B cell (primary cell): ENCODE data around the gene ITFG1. TPM values are rescaled to one million over a fixed set of nuclear protein-coding genes. Genes with fewer than 3 reads are reported as not detected.
"Not testable (repeated sequence)": the region's sequence is repeated elsewhere in the genome, so short reads cannot be mapped to it uniquely, and the experiment has no call there.

Experiments used
- ATAC-seq: fragments of 200-7000 bp; cut with Tn5 transposase; one replicate; pipeline ENCODE4 v1.10.0; 2021; ENCODE audit warnings: low read depth, mild to moderate bottlenecking, moderate number of reproducible peaks, moderate library complexity
- CTCF ChIA-PET: fragments of 350-600 bp; sonication (Branson Sonifier 250); formaldehyde crosslinking; loops from one replicate; lab custom pipeline; 2021; ENCODE audit warnings: antibody characterized with exemption, inconsistent platforms; lab: Charles Lee
- POLR2A ChIA-PET: fragments of 350-600 bp; sonication (Branson Sonifier 250); formaldehyde crosslinking; loops from one replicate; lab custom pipeline; 2021; ENCODE audit warnings: antibody characterized with exemption; lab: Charles Lee
- DNase-seq: peaks from one replicate; pipeline ENCODE4 v3.0.0; 2013
- H2AFZ ChIP-seq: 2 replicates; pipeline ENCODE4 v1.6.1; 2012; ENCODE audit warnings: mild to moderate bottlenecking, low read depth, low read length; ENCODE audit not compliant: insufficient read depth, poor library complexity, severe bottlenecking
- H3K27ac ChIP-seq, 2 donors: 1 replicate in 1 of 2; 2 replicates in 1 of 2; pipeline ENCODE4 v1.5.1; 2012 to 2013; ENCODE audit warnings: low read length in 2 of 2, mild to moderate bottlenecking in 2 of 2, moderate library complexity in 1 of 2
- H3K27me3 ChIP-seq, 4 experiments: fragments of 200-600 bp in 1 of 4; sonication (generic) in 1 of 4; replicated peaks in 1 of 4; 1 replicate in 2 of 4; 2 replicates in 2 of 4; pipeline versions ENCODE4 v1.6.1 to v1.7.0; 2013 to 2016; ENCODE audit warnings: low read length in 3 of 4, mild to moderate bottlenecking in 2 of 4, mixed read lengths in 1 of 4, moderate library complexity in 1 of 4; ENCODE audit not compliant: insufficient read depth in 4 of 4, control insufficient read depth in 3 of 4; ENCODE audit errors: control extremely low read depth in 1 of 4
- H3K36me3 ChIP-seq, 2 experiments: replicated peaks in 1 of 2; 1 replicate in 1 of 2; 2 replicates in 1 of 2; pipeline versions ENCODE4 v1.6.1 to v1.7.1; 2013; ENCODE audit warnings: low read length in 1 of 2; ENCODE audit not compliant: insufficient read depth in 2 of 2, control insufficient read depth in 1 of 2; ENCODE audit errors: control extremely low read depth in 1 of 2, extremely low read depth in 1 of 2
- H3K4me1 ChIP-seq, 2 donors: fragments of 200-600 bp in 1 of 2; sonication (generic) in 1 of 2; 1 replicate in 1 of 2; 2 replicates in 1 of 2; pipeline versions ENCODE4 v1.5.1 to v1.6.1; 2013 to 2017; ENCODE audit warnings: low read length in 2 of 2; ENCODE audit not compliant: control insufficient read depth in 2 of 2, insufficient read depth in 2 of 2
- H3K4me2 ChIP-seq: replicated peaks from 2 replicates; pipeline ENCODE3; 2012; ENCODE audit warnings: mild to moderate bottlenecking, low read depth, low read length; ENCODE audit not compliant: poor library complexity, severe bottlenecking
- H3K4me3 ChIP-seq, 5 experiments: fragments of 200-600 bp in 1 of 5; sonication (generic) in 1 of 5; 1 replicate in 3 of 5; 2 replicates in 2 of 5; pipeline versions ENCODE4 v1.5.1 to v1.7.0; 2011 to 2016; ENCODE audit warnings: low read length in 4 of 5, mild to moderate bottlenecking in 4 of 5, low read depth in 2 of 5, control low read depth in 1 of 5, moderate library complexity in 1 of 5; ENCODE audit not compliant: insufficient read depth in 1 of 5; ENCODE audit errors: control extremely low read depth in 1 of 5, extremely low read depth in 1 of 5
- H3K79me2 ChIP-seq: fragments of 200-600 bp; sonication (generic); one replicate; pipeline ENCODE4 v1.6.0; 2016; ENCODE audit warnings: low read length; ENCODE audit not compliant: control insufficient read depth, insufficient read depth
- H3K9ac ChIP-seq: fragments of 200-600 bp; sonication (generic); 2 replicates; pipeline ENCODE4 v1.6.1; 2017; ENCODE audit warnings: mild to moderate bottlenecking, low read length, moderate library complexity
- H3K9me3 ChIP-seq, 3 donors: one replicate each; pipeline versions ENCODE4 v1.6.1 to v1.7.1; 2013; ENCODE audit warnings: low read length in 2 of 3; ENCODE audit not compliant: control insufficient read depth in 2 of 3, insufficient read depth in 1 of 3; ENCODE audit errors: control extremely low read depth in 1 of 3
- H4K20me1 ChIP-seq: 2 replicates; pipeline ENCODE4 v1.6.0; 2012; ENCODE audit warnings: mild to moderate bottlenecking, low read length; ENCODE audit not compliant: insufficient read depth, control insufficient read depth, poor library complexity, severe bottlenecking
- H3K27ac Mint-ChIP-seq: one replicate; pipeline ENCODE4 v1.8.0; 2021; ENCODE audit warnings: mixed read lengths
- H3K27me3 Mint-ChIP-seq: one replicate; pipeline ENCODE4 v1.8.0; 2021; ENCODE audit warnings: mixed read lengths
- H3K4me1 Mint-ChIP-seq: one replicate; pipeline ENCODE4 v1.8.0; 2021; ENCODE audit warnings: mixed read lengths
- H3K4me3 Mint-ChIP-seq: one replicate; pipeline ENCODE4 v1.8.0; 2021; ENCODE audit warnings: mixed read lengths
- H3K9me3 Mint-ChIP-seq: one replicate; pipeline ENCODE4 v1.8.0; 2022; ENCODE audit warnings: mixed read lengths; ENCODE audit not compliant: insufficient read depth
- CTCF ChIP-seq: fragments of 200-600 bp; IDR thresholded peaks from one replicate; pipeline ENCODE4 v1.8.0; 2022; ENCODE audit warnings: antibody characterized with exemption, mild to moderate bottlenecking
- EZH2 ChIP-seq: IDR thresholded peaks from 2 replicates; pipeline ENCODE4 v1.6.1; 2012; ENCODE audit warnings: borderline replicate concordance, low read depth, mild to moderate bottlenecking, moderate library complexity, low read length; ENCODE audit not compliant: insufficient read depth, poor library complexity, severe bottlenecking
- WGBS: methylation state at CpG from one replicate; pipeline ENCODE4 v1.1.5; 2013; ENCODE audit warnings: missing lambda C conversion rate; ENCODE audit not compliant: insufficient coverage; 5-methylcytosine and 5-hydroxymethylcytosine counted together
- intact Hi-C: fragments of 100-400 bp; cut with micrococcal nuclease; formaldehyde crosslinking; loops from one replicate; pipeline ENCODE4 v1.10.0; 2022
- polyA plus RNA-seq: library from polyadenylated mRNA; depleted of rRNA; stranded (reverse); fragments of >200 nt; gene quantifications from 2 replicates; pipeline ENCODE4 v1.2.3, GENCODE V29; 2012
- total RNA-seq, 2 donors: library from RNA; stranded (reverse); fragments of 120-200 nt in 1 of 2; gene quantifications; 1 replicate in 1 of 2; 2 replicates in 1 of 2; pipeline versions ENCODE4 v1.2.3 to v1.2.4, GENCODE V29; 2013 to 2022

The ITFG1 gene
- total and polyA plus RNA-seq, 2 donors (not counting 1 experiment from before 2014, with no cell fraction given): 9.7 to 40.4 TPM

DNA sequence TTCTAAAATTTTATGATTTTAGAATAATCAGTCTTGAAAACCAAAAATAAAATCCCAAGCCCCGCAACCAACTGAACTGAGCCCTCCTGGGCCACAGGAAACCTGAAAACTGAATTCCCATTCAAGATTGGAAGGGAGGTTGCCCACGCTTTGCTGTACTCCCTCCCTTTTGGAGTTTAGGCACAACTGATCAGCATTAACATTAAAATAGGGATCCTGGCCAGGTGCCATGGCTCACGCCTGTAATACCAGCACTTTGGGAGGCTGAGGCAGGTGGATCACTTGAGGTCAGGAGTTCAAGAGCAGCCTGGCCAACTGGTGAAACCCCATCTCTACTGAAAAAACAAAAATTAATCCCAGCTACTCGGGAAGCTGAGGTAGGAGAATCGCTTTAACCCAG is 264.4 kb downstream of the ITFG1 start:
- H3K36me3 ChIP-seq: peaks cover 0 to 2% of the 10 kb centered on the region in 2 experiments
- no peaks in the 10 kb centered on the region for H4K20me1 ChIP-seq
- no peak overlapping the region for H3K4me3 ChIP-seq
- WGBS: 97% methylated on average over 5 of the region's 5 CpGs
- Mint-ChIP-seq H3K27ac (no peak overlapping the region), H3K9me3 (peaks cover 2% of the 10 kb centered on the region), H3K4me3 (no peak overlapping the region), H3K27me3 (no peaks in the 10 kb centered on the region), H3K4me1 (no peaks in the 10 kb centered on the region)
- intact Hi-C loops: no loop called here
- no peak overlapping the region for H3K4me2 ChIP-seq
- no peak for TF ChIP-seq CTCF
- no peak for TF ChIP-seq EZH2
- H3K27ac ChIP-seq: no peak overlapping the region
- H3K79me2 ChIP-seq: no peaks in the 10 kb centered on the region
- ChIA-PET CTCF (no interaction called here), POLR2A (no interaction called here)
- no peak overlapping the region for H2AFZ ChIP-seq
- no peaks in the 10 kb centered on the region for H3K4me1 ChIP-seq
- H3K27me3 ChIP-seq: no peaks in the 10 kb centered on the region
- no peak for ATAC-seq
- no peak overlapping the region for H3K9ac ChIP-seq
- DNase-seq: no peak
- no peaks in the 10 kb centered on the region for H3K9me3 ChIP-seq

DNA sequence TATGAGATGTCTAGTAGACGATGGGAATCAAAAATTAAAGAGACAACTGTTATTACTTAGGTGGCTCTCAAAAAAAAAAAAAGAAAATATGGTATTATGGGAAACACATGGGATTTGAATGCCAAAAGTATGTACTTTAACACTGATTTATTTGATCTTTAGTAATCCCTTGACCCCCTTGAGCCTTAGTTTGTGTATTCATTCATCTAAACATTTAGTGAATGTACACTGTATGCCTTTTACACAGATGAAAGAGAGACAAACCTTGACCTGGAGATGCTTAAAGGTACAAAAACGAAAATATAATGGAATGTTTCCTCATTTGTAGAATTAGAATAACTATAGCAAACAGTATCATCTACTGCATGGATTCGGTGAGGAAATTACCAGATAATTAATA is 278.5 kb downstream of the ITFG1 start:
- Histone ChIP-seq H4K20me1 (no peaks in the 10 kb centered on the region), H3K4me1 (no peaks in the 10 kb centered on the region), H3K27me3 (no peaks in the 10 kb centered on the region), H3K9ac (no peak overlapping the region), H3K27ac (no peak overlapping the region), H3K4me2 (no peak overlapping the region), H2AFZ (no peak overlapping the region), H3K36me3 (no peaks in the 10 kb centered on the region), H3K9me3 (peaks cover 0 to 5% (median 0%) of the 10 kb centered on the region in 3 donors), H3K4me3 (no peak overlapping the region), H3K79me2 (no peaks in the 10 kb centered on the region)
- Mint-ChIP-seq H3K4me1 (no peaks in the 10 kb centered on the region), H3K27ac (no peak overlapping the region), H3K4me3 (no peak overlapping the region), H3K27me3 (no peaks in the 10 kb centered on the region), H3K9me3 (no peaks in the 10 kb centered on the region)
- no peak for ATAC-seq
- DNase-seq: no peak
- no peak for TF ChIP-seq CTCF
- no peak for TF ChIP-seq EZH2
- WGBS: no CpG with 5 or more reads among the region's 3 CpGs
- ChIA-PET POLR2A (no interaction called here), CTCF (no interaction called here)
- intact Hi-C loops: no loop called here

- H3K4me1 Mint-ChIP-seq, ATAC-seq, H3K27ac ChIP-seq, DNase-seq, H3K4me2 ChIP-seq, H3K9me3 ChIP-seq, POLR2A ChIA-PET, H3K4me3 ChIP-seq, H3K9me3 Mint-ChIP-seq, H3K4me1 ChIP-seq, H3K4me3 Mint-ChIP-seq, H3K27ac Mint-ChIP-seq, H3K27me3 Mint-ChIP-seq, H4K20me1 ChIP-seq, H3K9ac ChIP-seq, intact Hi-C loops, H2AFZ ChIP-seq, H3K79me2 ChIP-seq, H3K27me3 ChIP-seq, H3K36me3 ChIP-seq, CTCF ChIA-PET: not testable (repeated sequence)
- over 99% methylated on average over 18 of the region's 31 CpGs for WGBS
Observed at GRCh38 chr16:47181066-47181465, 279.8 kb downstream of the ITFG1 start.
